ENCODE data around the gene SUOX.
"Not testable (repeated sequence)": the region's sequence is repeated elsewhere in the genome, so short reads cannot be mapped to it uniquely, and the experiment has no call there.

The SUOX gene

GRCh38 chr12:55982319-55982936 is 14.6 kb upstream of the SUOX start:
- in situ Hi-C loops (cut with MboI; ENCODE audit: low sequenced_read_pairs) = no loop called here

GRCh38 chr12:55983232-55983842 is 13.7 kb upstream of the SUOX start:
- in situ Hi-C loops (cut with MboI; ENCODE audit: low sequenced_read_pairs) = no loop called here

GRCh38 chr12:55984861-55985260 is 12.2 kb upstream of the SUOX start:
- in situ Hi-C loops (cut with MboI; ENCODE audit: low sequenced_read_pairs) = no loop called here

- in situ Hi-C loops (cut with MboI; ENCODE audit: low sequenced_read_pairs) = no loop called here
Observed at GRCh38 chr12:55985341-55985740, 11.7 kb upstream of the SUOX start.

- in situ Hi-C loops (cut with MboI; ENCODE audit: low sequenced_read_pairs) = not testable (repeated sequence)
Observed at GRCh38 chr12:55985976-55986375, 11.1 kb upstream of the SUOX start.

- in situ Hi-C loops (cut with MboI; ENCODE audit: low sequenced_read_pairs) = no loop called here
Observed at GRCh38 chr12:55991110-55991509, 6.0 kb upstream of the SUOX start.

GRCh38 chr12:55993230-55993853 is 3.7 kb upstream of the SUOX start:
- in situ Hi-C loops (cut with MboI; ENCODE audit: low sequenced_read_pairs) = no loop called here

- in situ Hi-C loops (cut with MboI; ENCODE audit: low sequenced_read_pairs) = no loop called here
Observed at GRCh38 chr12:55995366-55995765, 1.7 kb upstream of the SUOX start.

GRCh38 chr12:55996201-55996714 is 818 bp upstream of the SUOX start:
- in situ Hi-C loops (cut with MboI; ENCODE audit: low sequenced_read_pairs) = no loop called here

GRCh38 chr12:55997535-55997859 is 421 bp downstream of the SUOX start:
- in situ Hi-C loops (cut with MboI; ENCODE audit: low sequenced_read_pairs) = no loop called here

GRCh38 chr12:55999522-55999921 is 2.4 kb downstream of the SUOX start:
- in situ Hi-C loops (cut with MboI; ENCODE audit: low sequenced_read_pairs) = not testable (repeated sequence)

- in situ Hi-C loops (cut with MboI; ENCODE audit: low sequenced_read_pairs) = loop anchor here (5.0 kb wide), 1 partner anchor 37 kb away; no protein-coding TSS in a partner anchor
Observed at GRCh38 chr12:55999999-56000540, 3.0 kb downstream of the SUOX start.

- in situ Hi-C loops (cut with MboI; ENCODE audit: low sequenced_read_pairs) = loop anchor here (5.0 kb wide), 1 partner anchor 36 kb away; no protein-coding TSS in a partner anchor
Observed at GRCh38 chr12:56001487-56002100, 4.5 kb downstream of the SUOX start.

GRCh38 chr12:56003376-56003775 is 6.3 kb downstream of the SUOX start:
- in situ Hi-C loops (cut with MboI; ENCODE audit: low sequenced_read_pairs) = loop anchor here (5.0 kb wide), 1 partner anchor 34 kb away; no protein-coding TSS in a partner anchor

GRCh38 chr12:56004211-56004610 is 7.1 kb downstream of the SUOX start:
- in situ Hi-C loops (cut with MboI; ENCODE audit: low sequenced_read_pairs) = loop anchor here (5.0 kb wide), 1 partner anchor 33 kb away; no protein-coding TSS in a partner anchor

- in situ Hi-C loops (cut with MboI; ENCODE audit: low sequenced_read_pairs) = no loop called here
Observed at GRCh38 chr12:56007564-56008559, 10.8 kb downstream of the SUOX start.

- in situ Hi-C loops (cut with MboI; ENCODE audit: low sequenced_read_pairs) = no loop called here
Observed at GRCh38 chr12:56010111-56010570, 13.1 kb downstream of the SUOX start.

GRCh38 chr12:56011509-56012090 is 14.5 kb downstream of the SUOX start:
- in situ Hi-C loops (cut with MboI; ENCODE audit: low sequenced_read_pairs) = no loop called here

GRCh38 chr12:56013482-56013881 is 16.4 kb downstream of the SUOX start:
- in situ Hi-C loops (cut with MboI; ENCODE audit: low sequenced_read_pairs) = no loop called here

GRCh38 chr12:56014205-56014604 is 17.1 kb downstream of the SUOX start:
- in situ Hi-C loops (cut with MboI; ENCODE audit: low sequenced_read_pairs) = no loop called here

Data from HL-60/S4 treated with retinoic acid at 250 ng/mL for 4 days and 3 days (cell line).